Parathyroid adenoma (tissue), 2 donors: ENCODE measurements around the gene GPC3.
"Not testable (repeated sequence)": the region's sequence is repeated elsewhere in the genome, so short reads cannot be mapped to it uniquely, and the experiment has no call there.

Experiments used
- H2AFZ ChIP-seq: fragments of 300-600 bp; sonication (generic); one replicate; pipeline ENCODE4 v1.7.0; 2017; ENCODE audit warnings: antibody characterized with exemption, mild to moderate bottlenecking
- H3K27ac ChIP-seq: fragments of 300-600 bp; sonication (generic); one replicate; pipeline ENCODE4 v1.7.0; 2017
- H3K27me3 ChIP-seq: fragments of 300-600 bp; sonication (generic); one replicate; pipeline ENCODE4 v1.7.0; 2017; ENCODE audit warnings: low read length; ENCODE audit not compliant: control insufficient read depth, insufficient read depth
- H3K36me3 ChIP-seq: fragments of 300-600 bp; sonication (generic); one replicate; pipeline ENCODE4 v1.7.0; 2017; ENCODE audit warnings: low read length; ENCODE audit not compliant: control insufficient read depth, insufficient read depth
- H3K4me1 ChIP-seq: fragments of 300-600 bp; sonication (generic); one replicate; pipeline ENCODE4 v1.7.0; 2017; ENCODE audit warnings: control low read depth
- H3K4me2 ChIP-seq: fragments of 300-600 bp; sonication (generic); one replicate; pipeline ENCODE4 v1.7.0; 2017; ENCODE audit warnings: low read length
- H3K4me3 ChIP-seq: fragments of 300-600 bp; sonication (generic); one replicate; pipeline ENCODE4 v1.7.0; 2017; ENCODE audit warnings: low read depth, low read length
- H3K79me2 ChIP-seq: fragments of 300-600 bp; sonication (generic); one replicate; pipeline ENCODE4 v1.7.0; 2017; ENCODE audit warnings: control low read depth
- H3K9ac ChIP-seq: fragments of 300-600 bp; sonication (generic); one replicate; pipeline ENCODE4 v1.7.0; 2017; ENCODE audit warnings: mild to moderate bottlenecking
- H3K9me3 ChIP-seq: fragments of 300-600 bp; sonication (generic); one replicate; pipeline ENCODE4 v1.7.0; 2017; ENCODE audit warnings: low read length; ENCODE audit not compliant: control insufficient read depth
- TF ChIP-seq, protein P1 (sequence below): fragments of 300-600 bp; sonication (generic); IDR thresholded peaks from one replicate; pipeline ENCODE4 v1.7.0; 2017; ENCODE audit warnings: antibody characterized with exemption, mild to moderate bottlenecking
- donor health status: primary hyperparathyroidism.

The GPC3 gene

DNA sequence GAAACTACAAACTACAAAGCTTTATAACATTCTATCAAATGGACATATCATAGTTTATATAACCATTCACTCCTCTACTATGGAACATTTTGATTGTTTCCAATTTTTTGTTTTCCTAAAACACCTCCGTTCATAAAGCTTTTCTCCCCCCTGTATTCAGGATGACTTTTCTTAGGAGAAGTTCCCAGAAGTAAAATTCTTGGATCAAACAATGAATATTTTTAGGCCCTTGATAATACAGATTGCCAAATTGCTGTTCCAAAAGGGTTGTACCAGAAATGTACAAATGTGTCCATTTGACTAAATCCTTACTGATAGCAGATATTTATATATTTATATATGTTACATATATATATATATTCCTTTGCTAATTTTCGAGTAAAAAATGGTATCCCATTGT is 77.8 kb downstream of the GPC3 start:
- Histone ChIP-seq H3K79me2 (no peaks in the 10 kb centered on the region), H3K9ac (no peak overlapping the region), H3K9me3 (no peaks in the 10 kb centered on the region), H3K4me2 (no peak overlapping the region), H3K4me3 (no peak overlapping the region), H3K36me3 (no peaks in the 10 kb centered on the region), H2AFZ (no peak overlapping the region), H3K27me3 (no peaks in the 10 kb centered on the region), H3K27ac (no peak overlapping the region), H3K4me1 (no peaks in the 10 kb centered on the region)
- TF ChIP-seq, protein P1, sequence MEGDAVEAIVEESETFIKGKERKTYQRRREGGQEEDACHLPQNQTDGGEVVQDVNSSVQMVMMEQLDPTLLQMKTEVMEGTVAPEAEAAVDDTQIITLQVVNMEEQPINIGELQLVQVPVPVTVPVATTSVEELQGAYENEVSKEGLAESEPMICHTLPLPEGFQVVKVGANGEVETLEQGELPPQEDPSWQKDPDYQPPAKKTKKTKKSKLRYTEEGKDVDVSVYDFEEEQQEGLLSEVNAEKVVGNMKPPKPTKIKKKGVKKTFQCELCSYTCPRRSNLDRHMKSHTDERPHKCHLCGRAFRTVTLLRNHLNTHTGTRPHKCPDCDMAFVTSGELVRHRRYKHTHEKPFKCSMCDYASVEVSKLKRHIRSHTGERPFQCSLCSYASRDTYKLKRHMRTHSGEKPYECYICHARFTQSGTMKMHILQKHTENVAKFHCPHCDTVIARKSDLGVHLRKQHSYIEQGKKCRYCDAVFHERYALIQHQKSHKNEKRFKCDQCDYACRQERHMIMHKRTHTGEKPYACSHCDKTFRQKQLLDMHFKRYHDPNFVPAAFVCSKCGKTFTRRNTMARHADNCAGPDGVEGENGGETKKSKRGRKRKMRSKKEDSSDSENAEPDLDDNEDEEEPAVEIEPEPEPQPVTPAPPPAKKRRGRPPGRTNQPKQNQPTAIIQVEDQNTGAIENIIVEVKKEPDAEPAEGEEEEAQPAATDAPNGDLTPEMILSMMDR = no peak

DNA sequence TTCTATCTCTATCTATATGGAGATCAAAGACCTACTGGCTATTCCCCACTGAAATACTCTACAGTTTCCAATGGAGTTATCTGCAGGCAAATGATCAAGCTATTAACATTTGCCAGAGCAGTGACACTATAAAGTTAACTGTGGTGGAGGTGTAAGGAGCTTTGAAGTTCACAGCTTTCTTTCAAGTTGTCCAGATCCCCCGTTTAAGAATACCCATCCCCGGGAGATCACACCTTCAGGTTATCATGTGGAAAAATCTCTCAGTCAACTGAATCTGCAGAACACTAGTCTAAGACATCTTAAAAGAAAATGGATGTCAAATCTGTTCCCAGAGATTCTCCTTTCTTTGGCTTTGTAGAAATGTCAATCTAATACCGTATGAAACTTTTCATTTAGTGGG is 80.1 kb downstream of the GPC3 start:
- H3K9me3 ChIP-seq = no peaks in the 10 kb centered on the region
- no peak overlapping the region for H3K27ac ChIP-seq
- H3K4me2 ChIP-seq = no peak overlapping the region
- no peak overlapping the region for H2AFZ ChIP-seq
- no peaks in the 10 kb centered on the region for H3K4me1 ChIP-seq
- TF ChIP-seq, protein P1 = no peak
- no peaks in the 10 kb centered on the region for H3K27me3 ChIP-seq
- no peak overlapping the region for H3K9ac ChIP-seq
- H3K4me3 ChIP-seq = no peak overlapping the region
- no peaks in the 10 kb centered on the region for H3K36me3 ChIP-seq
- H3K79me2 ChIP-seq = no peaks in the 10 kb centered on the region

DNA sequence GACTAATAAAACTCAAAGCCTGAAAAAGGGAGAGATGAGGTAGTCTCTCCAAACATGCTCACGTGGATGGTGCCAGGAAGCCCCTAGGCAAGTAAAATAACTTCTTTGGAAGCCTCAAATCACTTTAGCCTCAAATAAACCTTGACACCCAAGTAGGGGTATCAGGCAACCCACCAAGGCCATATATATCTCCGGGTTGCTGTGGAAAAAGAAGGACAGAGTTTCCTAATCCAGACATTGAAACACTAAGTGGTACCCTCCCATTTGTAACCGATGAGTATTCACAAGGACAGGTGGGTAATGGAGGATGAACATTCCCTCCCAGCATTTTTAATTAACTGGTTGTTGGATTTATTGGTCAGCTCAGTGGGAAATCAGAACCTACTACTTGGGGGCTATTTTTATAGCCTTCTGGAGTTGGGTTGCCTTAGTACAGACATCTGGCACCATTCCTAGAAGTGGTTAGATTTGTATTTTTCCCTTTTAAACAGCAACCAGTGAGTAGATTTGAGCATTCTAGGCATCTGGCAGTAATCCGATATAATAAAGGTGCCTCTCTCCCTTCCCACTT is 87.7 kb downstream of the GPC3 start:
- TF ChIP-seq, protein P1 = no peak
- Histone ChIP-seq H3K27me3 (no peaks in the 10 kb centered on the region), H3K27ac (no peak overlapping the region), H2AFZ (no peak overlapping the region), H3K4me3 (no peak overlapping the region), H3K36me3 (no peaks in the 10 kb centered on the region), H3K79me2 (no peaks in the 10 kb centered on the region), H3K9ac (no peak overlapping the region), H3K4me1 (no peaks in the 10 kb centered on the region), H3K4me2 (no peak overlapping the region), H3K9me3 (no peaks in the 10 kb centered on the region)

DNA sequence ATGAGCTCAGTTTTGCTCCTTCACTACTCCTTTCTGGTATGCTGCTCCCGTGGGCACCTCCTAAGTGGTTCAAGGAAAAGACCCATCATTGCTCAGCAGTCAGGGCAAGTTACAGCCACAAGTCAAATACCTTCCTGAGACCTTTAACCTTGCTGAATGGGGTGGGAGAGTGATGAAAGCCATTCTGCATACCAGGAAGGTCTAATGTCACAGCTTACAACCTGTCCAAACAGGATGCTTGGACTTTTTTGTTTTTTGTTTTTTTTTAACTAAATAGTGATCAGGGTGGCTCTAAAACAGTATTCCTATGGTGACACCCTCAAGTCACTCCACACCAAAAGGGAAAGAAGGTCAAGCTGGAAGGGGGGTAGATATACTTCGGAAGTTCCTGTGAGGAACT is 93.1 kb downstream of the GPC3 start:
- Histone ChIP-seq H3K4me2 (no peak overlapping the region), H3K9me3 (no peaks in the 10 kb centered on the region), H3K27ac (no peak overlapping the region), H2AFZ (no peak overlapping the region), H3K79me2 (no peaks in the 10 kb centered on the region), H3K27me3 (no peaks in the 10 kb centered on the region), H3K4me3 (no peak overlapping the region), H3K4me1 (no peaks in the 10 kb centered on the region), H3K9ac (no peak overlapping the region), H3K36me3 (no peaks in the 10 kb centered on the region)
- TF ChIP-seq, protein P1 = no peak

DNA sequence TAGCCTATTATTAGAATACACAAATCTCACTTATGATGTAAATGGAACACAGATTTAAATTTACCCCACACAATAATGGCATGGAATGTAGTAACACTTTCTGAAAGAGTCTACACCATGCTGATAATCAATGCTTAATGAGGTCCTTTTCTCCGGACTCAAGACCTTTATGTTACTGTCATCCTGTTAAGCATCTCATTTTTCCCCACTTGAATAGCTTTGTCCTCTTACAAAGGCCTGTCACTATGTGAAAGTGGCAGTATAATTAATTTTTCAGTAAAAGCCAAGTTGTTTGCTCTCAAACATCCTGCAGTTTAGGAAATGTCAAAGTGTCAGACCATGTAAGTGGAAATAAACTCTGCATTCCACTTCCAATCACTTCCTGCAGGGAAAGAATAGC is 96.4 kb downstream of the GPC3 start:
- H3K27ac ChIP-seq = no peak overlapping the region
- no peak overlapping the region for H3K4me2 ChIP-seq
- H3K4me1 ChIP-seq = no peaks in the 10 kb centered on the region
- H2AFZ ChIP-seq = no peak overlapping the region
- no peaks in the 10 kb centered on the region for H3K27me3 ChIP-seq
- no peak overlapping the region for H3K9ac ChIP-seq
- no peaks in the 10 kb centered on the region for H3K9me3 ChIP-seq
- H3K4me3 ChIP-seq = no peak overlapping the region
- TF ChIP-seq, protein P1 = no peak
- no peaks in the 10 kb centered on the region for H3K36me3 ChIP-seq
- no peaks in the 10 kb centered on the region for H3K79me2 ChIP-seq

DNA sequence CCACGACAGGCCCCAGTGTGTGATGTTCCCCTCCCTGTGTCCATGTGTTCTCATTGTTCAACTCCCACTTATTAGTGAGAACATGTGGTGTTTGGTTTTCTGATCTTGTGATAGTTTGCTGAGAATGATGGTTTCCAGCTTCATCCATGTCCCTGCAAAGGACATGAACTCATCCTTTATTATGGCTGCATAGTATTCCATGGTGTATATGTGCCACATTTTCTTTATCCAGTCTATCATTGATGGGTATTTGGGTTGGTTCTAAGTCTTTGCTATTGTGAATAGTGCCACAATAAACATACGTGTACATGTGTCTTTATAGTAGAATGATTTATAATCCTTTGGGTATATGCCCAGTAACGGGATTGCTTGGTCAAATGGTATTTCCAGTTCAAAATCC is 97.3 kb downstream of the GPC3 start:
- not testable (repeated sequence) for H3K4me3 ChIP-seq, H2AFZ ChIP-seq, H3K27me3 ChIP-seq, H3K4me2 ChIP-seq, H3K36me3 ChIP-seq, H3K9ac ChIP-seq, H3K27ac ChIP-seq, H3K79me2 ChIP-seq, H3K4me1 ChIP-seq, H3K9me3 ChIP-seq
